Measurements from ENCODE around the gene TMEM18. TPM values are rescaled to one million over a fixed set of nuclear protein-coding genes. Genes with fewer than 3 reads are reported as not detected.

Gene TMEM18
- polyA plus RNA-seq, 1 experiment: 40.9 TPM

DNA sequence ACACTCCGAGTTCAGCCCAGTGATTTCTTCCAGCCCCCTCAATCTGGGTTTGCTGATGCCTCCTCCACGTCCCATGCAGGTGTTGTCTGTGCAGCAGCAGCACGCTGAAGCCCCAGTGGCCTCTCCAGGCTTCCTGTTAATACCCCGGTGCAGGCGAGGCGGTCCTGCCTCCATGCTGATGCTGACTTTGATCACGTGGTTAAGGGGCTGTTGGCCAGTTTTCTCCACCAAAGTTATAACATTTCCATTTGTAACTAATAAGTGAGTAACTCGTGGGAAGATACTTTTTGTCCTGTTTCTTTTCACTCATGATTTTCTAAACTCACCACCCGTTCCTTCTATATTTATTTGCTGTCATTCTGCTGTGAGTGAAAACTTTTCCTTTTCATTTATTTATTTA lies 42.5 kb upstream of the TMEM18 start:
- TF ChIP-seq, protein P1, sequence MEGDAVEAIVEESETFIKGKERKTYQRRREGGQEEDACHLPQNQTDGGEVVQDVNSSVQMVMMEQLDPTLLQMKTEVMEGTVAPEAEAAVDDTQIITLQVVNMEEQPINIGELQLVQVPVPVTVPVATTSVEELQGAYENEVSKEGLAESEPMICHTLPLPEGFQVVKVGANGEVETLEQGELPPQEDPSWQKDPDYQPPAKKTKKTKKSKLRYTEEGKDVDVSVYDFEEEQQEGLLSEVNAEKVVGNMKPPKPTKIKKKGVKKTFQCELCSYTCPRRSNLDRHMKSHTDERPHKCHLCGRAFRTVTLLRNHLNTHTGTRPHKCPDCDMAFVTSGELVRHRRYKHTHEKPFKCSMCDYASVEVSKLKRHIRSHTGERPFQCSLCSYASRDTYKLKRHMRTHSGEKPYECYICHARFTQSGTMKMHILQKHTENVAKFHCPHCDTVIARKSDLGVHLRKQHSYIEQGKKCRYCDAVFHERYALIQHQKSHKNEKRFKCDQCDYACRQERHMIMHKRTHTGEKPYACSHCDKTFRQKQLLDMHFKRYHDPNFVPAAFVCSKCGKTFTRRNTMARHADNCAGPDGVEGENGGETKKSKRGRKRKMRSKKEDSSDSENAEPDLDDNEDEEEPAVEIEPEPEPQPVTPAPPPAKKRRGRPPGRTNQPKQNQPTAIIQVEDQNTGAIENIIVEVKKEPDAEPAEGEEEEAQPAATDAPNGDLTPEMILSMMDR (IDR thresholded peaks at IDR 0.05; ENCODE audit: low read depth, low read length): no peak
- CTCF ChIA-PET: interaction anchor here (0.5 kb wide), 1 partner anchor 21 kb away, joined by 3 read pairs; no protein-coding TSS in a partner anchor
- POLR2A ChIA-PET: no interaction called here
- H3K27ac ChIP-seq (ENCODE audit: low read depth, low read length): no peak overlapping the region
- no peaks in the 10 kb centered on the region for H3K27me3 ChIP-seq (ENCODE audit: control insufficient read depth, insufficient read depth, low read length)
- no peak for DNase-seq (ENCODE audit: low read depth, low spot score)
- H3K4me3 ChIP-seq (ENCODE audit: low read depth, low read length): no peak overlapping the region
- no peaks in the 10 kb centered on the region; the same call in 1 of the 2 replicates for H3K9me3 ChIP-seq (ENCODE audit: control insufficient read depth, insufficient read depth, low read length)

DNA sequence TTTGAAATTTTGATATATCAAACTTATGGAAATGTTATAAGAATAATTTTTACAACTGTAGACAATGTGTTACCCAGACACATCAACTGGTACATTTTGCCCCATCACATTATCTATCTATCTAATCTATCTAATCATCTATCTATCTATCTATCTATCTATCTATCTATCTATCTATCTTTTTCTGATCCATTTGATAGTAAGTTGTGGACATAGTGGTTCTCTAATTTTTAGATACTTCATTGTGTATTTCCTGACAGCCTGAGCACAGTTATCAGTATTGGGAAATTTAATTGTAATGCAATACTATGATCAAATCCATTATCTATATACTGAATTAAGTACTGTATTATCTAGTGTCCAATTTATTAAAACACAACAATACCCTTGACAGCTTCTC lies 42.0 kb upstream of the TMEM18 start:
- Histone ChIP-seq H3K4me3 (ENCODE audit: low read depth, low read length) (no peak overlapping the region), H3K27ac (ENCODE audit: low read depth, low read length) (no peak overlapping the region), H3K27me3 (ENCODE audit: control insufficient read depth, insufficient read depth, low read length) (no peaks in the 10 kb centered on the region), H3K9me3 (ENCODE audit: control insufficient read depth, insufficient read depth, low read length) (no peaks in the 10 kb centered on the region; the same call in 1 of the 2 replicates)
- TF ChIP-seq, protein P1 (IDR thresholded peaks at IDR 0.05; ENCODE audit: low read depth, low read length): no peak
- DNase-seq (ENCODE audit: low read depth, low spot score): no peak
- ChIA-PET POLR2A (no interaction called here), CTCF (no interaction called here)

DNA sequence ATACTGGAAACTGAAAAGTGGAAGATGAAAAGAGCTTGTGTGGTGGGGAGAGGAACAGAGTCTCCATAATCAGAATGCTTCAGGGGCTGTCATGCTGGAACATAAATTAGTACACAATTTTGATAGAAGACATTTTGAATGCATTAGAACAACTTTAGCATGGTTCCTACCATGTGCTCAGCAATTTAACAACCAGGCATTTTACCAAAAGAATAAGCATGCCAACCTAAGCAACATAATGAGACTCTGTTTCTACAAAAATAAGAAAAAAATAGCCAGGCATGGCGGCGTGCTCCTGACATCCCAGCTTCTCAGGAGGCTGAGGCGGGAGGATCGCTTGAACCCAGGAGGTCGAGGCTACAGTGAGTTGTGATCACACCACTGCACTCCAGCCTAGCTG lies 40.5 kb upstream of the TMEM18 start:
- no peak overlapping the region for H3K27ac ChIP-seq (ENCODE audit: low read depth, low read length)
- H3K4me3 ChIP-seq (ENCODE audit: low read depth, low read length): no peak overlapping the region
- ChIA-PET CTCF (no interaction called here), POLR2A (no interaction called here)
- DNase-seq (ENCODE audit: low read depth, low spot score): no peak
- TF ChIP-seq, protein P1 (IDR thresholded peaks at IDR 0.05; ENCODE audit: low read depth, low read length): no peak
- no peaks in the 10 kb centered on the region; the same call in 1 of the 2 replicates for H3K9me3 ChIP-seq (ENCODE audit: control insufficient read depth, insufficient read depth, low read length)
- H3K27me3 ChIP-seq (ENCODE audit: control insufficient read depth, insufficient read depth, low read length): no peaks in the 10 kb centered on the region

DNA sequence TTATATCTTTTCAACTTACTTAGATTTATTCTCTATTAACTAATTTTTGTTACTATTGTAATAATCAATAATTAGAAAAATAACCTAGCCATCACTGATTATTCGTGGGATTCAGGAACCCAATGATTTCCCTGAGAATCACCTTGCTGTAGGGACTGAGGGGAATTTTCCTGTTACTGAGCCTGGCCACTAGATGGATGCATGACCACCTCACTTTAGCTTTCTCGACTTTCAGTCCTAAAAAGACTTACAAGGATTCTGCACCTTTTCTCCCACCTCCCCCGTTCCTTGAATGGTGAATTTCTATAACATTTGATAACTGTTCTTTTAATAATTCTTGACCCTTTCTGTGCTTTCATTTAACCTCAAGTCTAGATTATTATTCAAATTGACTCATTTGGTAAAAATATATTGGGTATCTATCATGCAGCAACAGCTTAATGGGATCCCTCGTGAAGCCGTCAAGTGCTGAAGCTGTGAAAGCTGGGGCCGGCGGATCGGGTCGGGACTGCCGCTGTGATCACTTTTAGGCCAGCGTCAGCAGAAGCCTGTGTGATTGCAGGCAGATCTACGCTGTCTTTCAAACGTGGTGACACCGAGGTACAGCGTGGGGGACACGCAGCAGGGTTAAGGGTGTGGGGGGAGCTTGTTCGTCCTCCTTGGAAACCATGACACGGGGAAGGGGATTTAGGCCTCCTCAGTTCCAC lies 38.8 kb upstream of the TMEM18 start:
- H3K9me3 ChIP-seq (ENCODE audit: control insufficient read depth, insufficient read depth, low read length): no peaks in the 10 kb centered on the region; the same call in 1 of the 2 replicates
- H3K4me3 ChIP-seq (ENCODE audit: low read depth, low read length): no peak overlapping the region
- TF ChIP-seq, protein P1 (IDR thresholded peaks at IDR 0.05; ENCODE audit: low read depth, low read length): peak; percentile 59
- H3K27me3 ChIP-seq (ENCODE audit: control insufficient read depth, insufficient read depth, low read length): no peaks in the 10 kb centered on the region
- POLR2A ChIA-PET: no interaction called here
- DNase-seq (ENCODE audit: low read depth, low spot score): no peak
- no peak overlapping the region for H3K27ac ChIP-seq (ENCODE audit: low read depth, low read length)
- CTCF ChIA-PET: interaction anchor here (0.8 to 4.8 kb wide), 13 partner anchors 10 to 836 kb away, joined by 3 to 47 read pairs (median 4); no protein-coding TSS in a partner anchor

DNA sequence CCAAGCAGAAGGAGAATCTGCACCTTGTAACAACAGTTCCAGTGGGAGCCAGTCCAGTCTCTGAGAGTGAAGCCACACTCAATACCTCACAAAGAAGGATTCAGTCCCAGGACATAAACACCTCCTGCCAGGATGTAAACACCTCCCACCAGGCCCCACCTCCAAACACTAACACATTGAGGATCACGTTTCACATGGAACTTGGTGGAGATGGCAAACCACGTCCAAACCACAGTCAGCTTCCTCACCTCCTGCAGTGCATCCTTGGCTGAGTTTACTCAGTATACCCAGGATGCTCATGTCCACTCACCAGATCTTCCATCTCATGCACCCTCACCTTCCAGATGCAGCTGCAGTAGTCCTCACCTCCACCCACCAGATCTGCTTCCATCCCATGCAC lies 37.8 kb upstream of the TMEM18 start:
- TF ChIP-seq, protein P1 (IDR thresholded peaks at IDR 0.05; ENCODE audit: low read depth, low read length): no peak
- H3K27ac ChIP-seq (ENCODE audit: low read depth, low read length): no peak overlapping the region
- POLR2A ChIA-PET: no interaction called here
- H3K4me3 ChIP-seq (ENCODE audit: low read depth, low read length): no peak overlapping the region
- no peaks in the 10 kb centered on the region for H3K9me3 ChIP-seq (ENCODE audit: control insufficient read depth, insufficient read depth, low read length)
- CTCF ChIA-PET: interaction anchor here (0.5 to 4.8 kb wide), 20 partner anchors 10 to 837 kb away, joined by 3 to 47 read pairs (median 4); no protein-coding TSS in a partner anchor
- H3K27me3 ChIP-seq (ENCODE audit: control insufficient read depth, insufficient read depth, low read length): no peaks in the 10 kb centered on the region
- no peak for DNase-seq (ENCODE audit: low read depth, low spot score)

Data from AG04450 (cell line).